NK-92 (cell line): ENCODE results near the gene SLIT2.

Source experiments
- DNase-seq: peaks from one replicate; lab custom pipeline; 2025; ENCODE audit not compliant: unreplicated experiment; lab: John Stamatoyannopoulos, UW

The SLIT2 gene

DNA sequence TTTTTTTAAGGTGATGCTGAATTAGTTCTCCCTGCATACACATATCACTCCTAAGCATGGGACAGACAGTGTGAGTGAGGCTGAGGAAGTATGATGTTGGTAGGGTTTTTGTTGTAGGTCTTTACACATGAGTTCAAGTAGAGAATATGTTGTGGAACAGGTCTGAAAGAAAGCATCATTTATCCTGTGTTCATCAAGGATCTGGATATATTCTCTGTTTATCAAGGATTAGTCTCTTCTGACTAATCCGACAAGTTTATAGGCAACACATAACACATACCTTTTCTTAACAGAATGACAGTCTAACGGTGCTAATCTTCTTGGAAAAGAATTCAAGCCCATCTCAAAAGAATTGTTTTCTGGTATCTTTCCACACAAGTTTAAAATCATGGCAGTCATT, 10.5 kb downstream of the SLIT2 start:
- no peak for DNase-seq

DNA sequence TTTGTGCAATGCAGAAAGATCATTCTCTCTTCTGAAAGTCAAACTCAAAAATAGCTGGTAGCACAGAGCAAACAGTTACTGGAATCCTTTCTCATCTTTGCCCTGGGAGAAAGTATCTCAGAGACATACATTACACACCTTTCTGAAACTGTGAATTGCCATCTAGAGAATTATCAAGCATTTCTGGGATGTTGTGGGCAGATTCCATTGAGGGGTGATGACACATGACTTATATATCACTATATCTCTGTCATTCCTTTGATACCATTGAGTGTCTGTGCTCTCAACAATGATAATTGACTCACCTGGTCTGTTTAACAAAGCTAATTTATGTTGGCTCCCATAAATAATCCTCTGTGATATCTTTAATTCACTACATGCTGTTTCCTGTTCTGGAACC, 13.0 kb downstream of the SLIT2 start:
- DNase-seq = no peak

DNA sequence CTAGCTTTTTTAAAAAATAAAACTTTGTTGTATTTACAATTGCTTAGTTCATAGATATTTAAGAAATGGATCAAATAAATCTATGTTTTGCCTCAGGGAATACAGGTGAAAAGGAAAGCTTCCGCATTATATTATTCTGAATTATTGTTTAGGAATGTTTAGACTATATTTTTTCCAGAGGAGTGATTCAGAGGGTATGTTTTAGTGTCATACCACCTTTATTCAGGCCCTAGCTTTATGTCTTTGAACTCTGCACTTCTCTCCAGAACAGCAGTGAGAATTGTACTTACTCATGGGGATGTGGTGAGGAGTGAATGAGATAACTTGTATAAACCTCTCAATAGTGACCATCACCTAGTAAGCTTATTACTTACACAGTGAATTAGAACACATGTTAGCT, 14.0 kb downstream of the SLIT2 start:
- DNase-seq = no peak

DNA sequence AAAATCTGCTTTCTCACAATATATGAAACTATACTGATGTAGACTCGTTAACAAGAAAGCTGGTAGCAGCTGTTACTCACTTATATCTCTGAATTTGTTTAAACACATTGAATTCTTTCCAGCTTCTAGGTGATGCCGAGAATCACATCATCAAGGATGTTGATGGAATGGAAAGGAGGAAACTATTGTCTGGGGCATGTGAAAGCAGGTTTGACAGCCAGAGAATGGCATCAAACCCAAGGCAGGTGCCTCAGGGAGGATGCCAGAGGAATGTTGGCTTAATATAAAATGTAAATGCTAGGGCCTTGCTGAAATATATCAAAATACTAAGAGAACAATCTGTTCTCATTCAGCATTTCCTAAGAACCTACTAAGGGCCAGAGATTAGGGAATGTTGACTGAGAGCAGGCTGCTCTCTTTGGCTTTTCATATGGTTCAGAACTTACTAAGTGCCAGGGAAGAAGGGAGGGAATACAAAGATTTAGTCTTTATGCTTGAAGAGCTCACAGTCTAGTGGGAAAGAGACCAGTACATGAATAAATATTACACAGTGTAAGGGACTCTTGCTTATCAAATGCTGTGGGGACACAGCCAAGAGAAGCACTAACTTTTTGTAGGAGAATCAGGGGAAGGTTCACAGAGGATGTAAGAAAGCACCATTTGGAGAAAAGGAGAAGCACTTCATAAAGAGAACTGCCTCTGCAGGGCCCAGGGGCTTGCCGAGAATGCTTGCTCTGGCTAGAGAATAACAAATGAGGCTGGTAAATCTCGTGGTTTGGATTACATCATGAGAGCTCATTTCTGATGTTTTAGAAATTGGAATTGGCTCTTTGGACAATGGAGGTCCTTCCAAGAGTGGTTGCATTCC, 14.7 kb downstream of the SLIT2 start:
- no peak for DNase-seq

DNA sequence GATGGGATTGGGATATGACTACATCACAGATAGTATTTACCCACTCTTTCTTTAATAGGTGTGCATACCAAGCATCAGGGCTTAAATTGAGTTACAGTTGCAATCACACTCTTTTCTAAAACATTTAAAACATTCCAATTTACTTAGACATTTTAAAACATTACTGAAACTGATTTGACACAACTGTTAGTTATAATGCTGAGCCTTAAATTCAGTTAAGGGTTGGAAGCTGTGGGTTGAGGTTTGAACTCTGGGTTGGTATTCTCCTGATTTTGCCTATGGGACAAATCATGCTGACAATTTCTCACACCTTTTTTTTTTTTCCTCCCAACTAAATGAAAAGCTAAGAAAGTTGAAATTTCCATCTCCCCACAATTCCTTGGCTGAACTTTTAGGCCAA, 16.3 kb downstream of the SLIT2 start:
- DNase-seq = no peak

DNA sequence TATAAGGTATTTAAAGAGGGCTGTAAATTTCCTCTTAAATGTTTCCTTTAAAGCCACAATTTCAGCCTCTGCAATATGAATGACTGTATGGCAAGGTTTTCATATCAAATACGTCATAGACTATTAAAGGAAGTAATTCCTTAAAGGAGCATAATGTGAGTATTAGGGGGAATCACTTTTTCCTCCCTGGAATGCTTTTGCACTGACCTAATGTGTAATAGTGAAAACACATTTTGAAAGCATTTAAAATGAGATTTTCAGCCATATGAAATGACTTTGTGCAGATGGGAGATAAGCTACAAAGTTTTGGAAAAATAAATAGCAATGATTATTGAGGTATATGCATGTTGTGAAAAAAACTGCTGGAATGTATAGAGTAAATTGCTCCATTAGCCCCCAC, 17.6 kb downstream of the SLIT2 start:
- DNase-seq = no peak

DNA sequence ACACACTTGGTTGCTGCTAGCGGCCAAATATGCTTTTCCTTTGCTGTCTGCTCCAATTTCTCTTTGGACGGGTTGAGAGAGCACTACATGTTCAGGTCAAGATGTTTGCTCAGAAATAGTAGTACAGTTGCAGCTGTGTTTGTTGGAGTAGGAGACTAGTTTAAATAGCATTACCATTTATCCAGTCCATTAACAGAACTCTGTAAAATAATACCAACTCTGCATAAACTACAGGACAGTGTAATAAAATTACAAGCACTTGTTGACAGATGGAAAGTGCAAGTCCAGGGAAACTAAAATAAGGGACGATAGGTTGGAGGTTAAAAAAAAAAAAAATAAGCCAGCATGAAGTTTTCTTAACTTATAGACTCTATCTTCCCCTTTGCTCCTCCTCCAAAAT, 20.2 kb downstream of the SLIT2 start:
- DNase-seq = no peak

DNA sequence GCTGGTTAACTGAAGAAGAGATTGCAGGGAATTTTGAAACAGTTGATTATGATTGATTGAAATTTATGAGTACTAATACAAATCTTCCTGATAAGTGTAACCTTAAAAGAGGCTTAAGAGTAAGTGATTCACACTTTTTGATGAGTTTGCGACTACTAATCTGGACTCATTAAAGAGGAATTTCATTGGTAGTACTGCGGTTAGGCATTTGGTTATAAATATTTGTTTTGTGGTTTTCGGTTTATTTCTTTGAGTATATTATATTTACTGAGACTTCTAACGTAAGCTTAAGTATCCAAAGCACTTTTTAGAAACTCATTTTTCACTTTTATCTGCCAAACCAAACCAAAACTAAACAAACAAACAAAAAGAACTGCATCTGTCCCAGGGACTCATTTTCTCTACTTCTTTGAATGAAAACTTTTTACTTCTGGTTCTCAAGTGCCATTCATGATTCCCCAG, 20.7 kb downstream of the SLIT2 start:
- no peak for DNase-seq

DNA sequence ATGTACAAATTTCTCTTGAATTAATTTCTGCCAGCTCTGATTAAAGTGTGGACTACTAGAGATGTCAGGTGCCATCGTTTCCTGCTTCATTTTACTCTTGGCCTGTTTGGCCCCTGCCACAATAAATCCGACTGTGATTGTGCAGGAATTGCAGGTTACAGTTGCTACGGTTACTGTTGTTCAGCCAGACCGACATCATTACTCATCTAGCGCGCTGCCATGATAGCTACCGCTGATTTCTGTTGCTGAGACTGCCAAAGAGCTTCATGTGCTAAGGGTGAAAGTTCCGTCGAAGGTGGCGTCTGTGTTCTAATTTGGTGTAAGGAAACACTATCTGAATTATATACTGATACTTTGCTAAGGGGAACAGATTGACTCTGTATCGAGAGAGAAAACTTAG, 22.1 kb downstream of the SLIT2 start:
- DNase-seq = no peak

DNA sequence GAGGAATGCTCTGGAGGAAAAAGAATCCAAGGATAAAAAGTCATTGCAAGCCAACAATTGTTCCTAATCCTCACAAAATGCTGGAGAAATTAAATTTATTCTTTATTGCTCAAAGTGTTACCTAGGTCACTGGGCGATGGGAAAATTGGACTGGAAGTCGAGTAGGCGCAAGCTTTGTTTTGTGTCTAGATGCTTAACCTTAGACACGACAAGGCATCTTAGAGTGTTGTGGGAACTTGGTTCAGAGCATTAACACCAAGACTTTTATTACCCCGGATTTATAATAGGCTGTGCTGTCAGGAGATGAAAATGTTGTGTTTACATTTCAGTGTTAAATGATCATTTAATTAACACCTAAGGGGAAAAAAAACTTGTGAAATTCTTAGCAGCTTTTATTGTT, 25.1 kb downstream of the SLIT2 start:
- no peak for DNase-seq

DNA sequence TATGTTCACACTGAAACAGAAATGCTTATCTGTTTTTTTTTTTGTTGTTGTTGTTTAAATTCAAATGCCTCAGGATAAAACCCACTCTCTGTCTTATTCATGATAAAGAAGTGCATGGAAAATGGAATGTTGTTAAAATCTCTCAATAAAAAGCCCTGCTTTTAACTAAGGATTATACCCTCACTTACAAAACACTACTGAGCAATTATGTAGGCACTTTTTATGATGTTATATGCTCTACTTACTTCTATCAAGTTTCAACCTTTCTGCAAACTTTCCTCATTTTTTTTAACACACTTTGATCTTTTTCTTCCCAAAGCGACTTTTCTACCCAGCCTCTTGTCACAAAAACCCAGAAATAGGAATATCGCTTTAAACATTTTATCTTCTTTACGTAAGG, 26.5 kb downstream of the SLIT2 start:
- no peak for DNase-seq

DNA sequence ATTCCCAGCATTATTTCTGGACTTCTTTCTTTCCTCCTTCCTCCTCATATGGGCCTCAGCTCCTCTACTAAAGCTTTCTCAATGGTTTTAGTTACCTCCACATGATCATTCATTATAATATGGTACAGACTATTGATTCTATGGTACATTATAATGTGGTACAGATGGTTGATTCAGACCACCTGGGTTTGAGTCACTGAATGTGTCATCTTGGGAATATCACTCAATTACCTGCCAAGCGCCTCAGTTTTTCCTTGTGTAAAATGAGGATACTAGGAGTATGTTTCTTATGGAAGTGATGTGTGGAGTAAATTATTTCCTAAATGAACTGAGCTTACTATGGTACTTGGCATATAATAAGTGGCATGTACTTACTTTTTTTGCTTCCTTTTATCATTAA, 27.7 kb downstream of the SLIT2 start:
- no peak for DNase-seq

DNA sequence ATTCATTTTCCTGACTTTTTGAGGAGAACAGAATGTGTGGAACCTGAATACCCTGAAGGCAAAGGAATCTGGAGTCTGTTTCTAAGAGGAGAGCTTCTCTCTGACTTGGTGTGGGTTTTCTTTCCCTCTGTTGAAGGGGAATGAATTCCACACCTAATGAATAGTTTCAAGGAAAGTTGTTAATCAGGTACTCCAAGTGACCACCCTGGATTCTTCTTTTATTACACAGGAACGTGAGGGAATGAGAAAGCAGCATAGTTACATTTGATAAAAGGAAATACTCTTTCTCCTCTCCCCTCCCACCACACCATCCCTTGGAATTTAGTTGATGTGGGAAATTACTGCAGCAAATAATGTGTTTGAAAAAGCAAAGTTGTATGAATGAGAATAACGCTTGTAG, 29.7 kb downstream of the SLIT2 start:
- DNase-seq = no peak

DNA sequence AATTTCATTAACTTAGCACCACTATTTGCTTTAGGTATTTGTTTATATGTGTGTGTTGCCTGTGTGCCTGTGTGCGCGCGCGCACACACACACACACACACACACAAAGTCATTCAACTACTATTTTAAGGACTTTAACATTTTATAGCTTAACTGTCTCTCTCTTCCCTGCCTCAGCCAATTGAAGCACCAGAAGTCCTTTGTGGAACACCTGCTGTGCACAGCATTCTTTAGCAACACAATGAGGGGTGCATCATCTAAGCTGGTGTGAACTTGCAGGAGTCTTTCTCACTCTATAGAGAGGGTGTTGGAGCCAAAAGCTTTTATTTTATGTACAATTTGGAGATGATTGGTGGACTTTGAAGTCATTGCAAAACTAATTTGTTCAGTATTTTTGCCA, 31.3 kb downstream of the SLIT2 start:
- no peak for DNase-seq

DNA sequence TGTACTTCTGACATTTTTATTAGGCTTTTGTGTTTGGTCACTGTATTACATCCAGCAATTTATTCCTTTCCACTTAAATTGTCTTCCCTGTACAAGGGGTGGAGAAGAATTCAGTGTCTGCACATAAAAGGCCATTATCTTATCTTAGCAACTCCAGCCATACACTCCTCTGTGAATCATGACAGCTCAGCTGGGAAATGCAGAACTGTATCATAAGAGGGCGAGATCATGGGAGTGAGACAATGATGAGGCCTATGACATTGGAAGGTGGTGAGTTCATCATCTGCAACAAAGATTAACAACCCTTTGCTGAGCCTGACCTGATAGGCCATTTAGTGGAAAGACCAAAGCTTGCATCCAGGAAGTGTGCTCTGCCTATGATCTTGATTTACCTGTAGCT, 33.3 kb downstream of the SLIT2 start:
- DNase-seq = no peak

DNA sequence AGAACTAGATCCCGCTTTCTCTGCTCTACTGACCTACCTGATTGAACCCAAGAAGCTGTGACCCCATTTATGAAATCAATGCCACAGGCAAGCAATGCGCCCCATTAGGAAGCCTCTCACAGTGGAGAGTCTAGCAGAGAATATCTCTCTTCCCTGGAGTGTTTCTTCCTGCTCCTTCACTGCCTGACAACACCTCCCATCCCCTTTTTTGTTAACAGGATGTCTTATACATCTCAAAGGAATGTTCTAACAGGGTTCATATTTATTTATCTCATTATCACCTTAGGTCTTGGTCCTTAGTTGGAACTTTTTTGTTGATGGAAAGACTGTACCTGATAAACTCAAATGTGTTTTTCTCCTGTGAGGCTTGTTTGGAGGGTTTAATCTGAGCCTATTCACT, 35.5 kb downstream of the SLIT2 start:
- DNase-seq = no peak

DNA sequence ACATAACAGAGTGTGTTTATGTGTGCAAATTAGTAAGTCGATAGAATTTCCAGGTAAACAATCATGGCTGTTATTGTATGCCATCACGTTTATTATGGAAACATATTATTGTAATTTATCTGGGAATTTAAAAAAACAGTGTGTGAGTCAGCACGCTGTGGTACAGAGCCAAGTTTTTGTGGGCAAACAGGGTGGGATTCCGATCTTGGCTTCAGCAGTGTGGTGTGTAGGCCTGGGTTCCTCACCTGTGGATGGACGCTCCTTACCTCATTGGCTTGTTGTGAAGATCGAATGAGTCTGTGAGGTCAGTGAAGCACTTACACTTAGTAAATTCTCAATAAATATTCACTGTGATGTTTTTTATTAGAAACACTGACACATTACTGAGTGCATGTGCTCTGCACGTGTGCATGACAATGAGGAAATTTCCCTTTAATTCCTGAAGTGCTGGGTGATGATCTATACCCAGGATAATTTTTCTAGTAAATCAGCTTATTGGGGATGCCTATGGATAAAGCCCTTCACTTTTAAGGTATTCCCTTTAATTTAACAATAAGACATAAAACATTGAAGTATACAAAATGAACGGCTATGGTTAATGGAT, 36.4 kb downstream of the SLIT2 start:
- DNase-seq = no peak

DNA sequence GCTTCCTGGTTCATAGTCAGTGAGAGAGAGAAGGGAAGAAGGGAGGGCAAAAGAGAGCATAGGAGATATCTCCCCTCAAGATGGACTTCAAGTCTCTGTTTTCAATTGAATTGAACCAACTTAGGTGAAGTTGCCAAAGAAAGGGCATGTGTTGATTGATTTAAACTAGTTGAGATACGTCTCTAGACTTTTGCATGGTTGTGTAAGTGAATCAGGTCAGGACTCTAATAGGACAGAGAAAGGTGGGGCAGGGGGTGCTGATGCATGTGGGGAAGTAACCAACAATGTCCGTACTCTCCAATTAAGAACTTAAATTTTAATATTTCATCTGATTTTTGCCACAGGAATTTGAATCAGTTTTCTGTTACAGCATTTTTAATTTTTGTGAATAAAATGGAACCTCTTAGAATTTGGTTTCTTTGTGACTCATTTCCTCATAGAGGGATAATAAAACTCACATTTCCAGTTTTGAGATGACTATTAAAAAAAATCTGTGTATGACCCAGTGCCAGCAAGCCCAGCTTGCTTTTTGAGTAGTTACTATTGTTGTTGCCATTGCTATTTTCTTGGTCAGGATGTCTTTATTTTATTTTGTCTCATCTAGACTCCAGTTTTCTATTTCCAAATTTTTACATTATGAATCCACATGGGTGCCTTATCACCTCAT, 37.3 kb downstream of the SLIT2 start:
- no peak for DNase-seq

DNA sequence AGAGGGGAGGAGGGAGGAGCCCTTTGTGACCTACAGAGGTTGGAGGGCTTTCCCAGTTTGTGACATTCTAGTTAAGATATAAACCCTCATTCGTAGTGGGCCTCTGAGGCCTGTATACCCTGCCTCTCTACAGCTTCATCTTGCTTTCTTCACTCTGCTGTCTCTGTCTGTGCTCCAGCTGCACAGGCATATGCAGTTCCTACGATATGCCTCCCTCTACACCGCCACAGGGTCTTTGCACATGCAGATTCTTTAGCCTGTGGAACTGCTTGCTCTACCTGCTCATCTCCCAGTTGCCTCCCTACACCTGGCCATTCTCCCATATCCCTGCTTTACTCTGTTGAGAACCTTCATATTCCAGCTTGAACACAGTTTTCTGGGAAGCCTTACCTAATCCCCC, 38.1 kb downstream of the SLIT2 start:
- no peak for DNase-seq

DNA sequence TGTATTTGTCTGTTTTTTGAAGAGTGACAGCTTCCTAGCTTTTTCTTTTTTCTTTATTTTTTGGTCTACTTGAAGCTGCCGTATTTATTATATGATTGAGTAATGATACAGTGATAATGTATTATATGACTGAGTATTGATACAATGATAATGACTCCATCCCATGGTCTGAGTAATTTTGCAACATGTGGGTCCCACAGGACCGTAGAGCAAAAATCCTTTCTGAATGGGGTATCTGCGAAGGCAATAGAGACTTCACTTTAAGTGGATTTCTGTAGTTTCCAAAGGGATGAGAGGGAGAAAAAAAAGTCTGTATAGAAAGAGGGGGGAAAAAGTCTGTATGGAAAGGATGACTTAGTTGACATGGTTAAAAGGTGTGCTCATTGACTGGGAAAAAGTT, 41.0 kb downstream of the SLIT2 start:
- no peak for DNase-seq

DNA sequence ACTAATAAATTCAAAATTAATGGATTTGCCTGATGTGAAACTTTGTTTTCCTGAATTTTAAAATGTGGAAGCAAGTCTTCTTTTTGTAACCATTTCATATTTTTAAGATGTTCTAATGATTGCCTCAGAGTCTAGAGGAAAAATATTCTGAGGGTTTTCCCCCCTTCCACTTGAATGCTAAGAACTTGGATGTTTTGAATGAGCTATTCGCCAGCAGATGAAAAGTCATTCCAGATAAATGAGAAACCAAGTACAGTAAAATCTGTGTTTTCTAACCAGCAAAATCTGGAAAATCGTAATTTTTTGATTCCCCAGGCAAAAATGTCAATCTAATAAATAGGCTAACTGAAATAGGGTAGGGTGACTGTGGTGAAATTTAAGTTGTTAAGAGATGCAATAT, 45.6 kb downstream of the SLIT2 start:
- DNase-seq = no peak

DNA sequence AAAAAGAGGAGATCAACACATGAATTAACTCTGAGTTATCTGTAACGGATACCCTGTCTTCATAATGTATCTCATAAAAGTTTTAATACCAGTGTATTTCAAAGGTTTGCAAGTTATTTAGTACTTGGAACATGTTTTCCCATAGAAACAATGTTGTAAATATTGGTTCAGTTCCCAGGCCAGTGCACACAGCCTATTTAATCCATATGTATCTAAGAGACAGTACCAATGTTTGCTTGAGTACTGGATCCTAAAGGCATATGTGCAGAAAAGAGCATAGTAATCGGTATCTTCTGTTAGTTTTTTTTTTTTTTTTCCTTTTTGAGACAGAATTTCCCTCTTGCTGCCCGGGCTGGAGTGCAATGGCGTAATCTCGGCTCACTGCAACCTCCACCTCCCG, 46.1 kb downstream of the SLIT2 start:
- no peak for DNase-seq
